Measurements from ENCODE around the gene DUS1L.

DUS1L gene

DNA sequence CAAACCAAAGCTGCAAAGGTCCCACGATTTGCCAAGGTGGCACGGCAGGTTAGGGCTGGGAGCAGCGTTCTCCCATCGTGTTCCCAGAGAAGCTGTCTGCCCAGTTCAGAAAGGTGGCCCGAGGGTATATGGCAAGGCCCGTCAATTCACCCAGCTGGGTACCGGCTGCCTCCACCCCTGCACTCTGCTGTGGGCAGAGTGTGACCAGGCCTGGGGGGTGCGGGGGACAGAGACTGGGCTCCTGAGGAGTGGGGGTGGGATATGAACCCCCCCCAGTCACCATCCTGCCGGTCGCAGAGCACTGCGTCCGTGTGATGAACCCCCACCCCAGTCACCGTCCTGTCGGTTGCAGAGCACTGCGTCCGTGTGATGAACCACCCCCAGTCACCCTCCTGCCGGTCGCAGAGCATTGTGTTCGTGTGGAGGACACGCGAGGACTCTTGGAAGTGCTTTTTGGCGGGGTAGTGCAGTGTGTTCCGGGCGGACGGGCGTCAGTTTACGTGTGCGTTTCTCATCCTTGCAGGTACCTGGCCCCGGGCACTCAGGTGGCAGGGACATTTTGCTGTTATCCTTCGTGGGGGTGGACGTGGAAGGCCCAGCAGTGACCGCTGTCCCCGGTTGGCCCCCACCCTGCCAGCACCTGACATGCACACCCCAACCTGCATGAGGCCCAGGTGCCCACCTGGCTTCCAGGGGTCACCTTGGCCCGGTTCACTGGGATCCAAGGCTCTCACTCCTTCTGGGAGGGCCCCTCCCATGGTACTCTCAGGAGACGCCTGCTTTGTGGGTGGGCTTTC, 35.1 kb upstream of the DUS1L start:
- no peak for DNase-seq

- no peak for DNase-seq
Observed at GRCh38 chr17:82098939-82099763, 33.5 kb upstream of the DUS1L start.

DNA sequence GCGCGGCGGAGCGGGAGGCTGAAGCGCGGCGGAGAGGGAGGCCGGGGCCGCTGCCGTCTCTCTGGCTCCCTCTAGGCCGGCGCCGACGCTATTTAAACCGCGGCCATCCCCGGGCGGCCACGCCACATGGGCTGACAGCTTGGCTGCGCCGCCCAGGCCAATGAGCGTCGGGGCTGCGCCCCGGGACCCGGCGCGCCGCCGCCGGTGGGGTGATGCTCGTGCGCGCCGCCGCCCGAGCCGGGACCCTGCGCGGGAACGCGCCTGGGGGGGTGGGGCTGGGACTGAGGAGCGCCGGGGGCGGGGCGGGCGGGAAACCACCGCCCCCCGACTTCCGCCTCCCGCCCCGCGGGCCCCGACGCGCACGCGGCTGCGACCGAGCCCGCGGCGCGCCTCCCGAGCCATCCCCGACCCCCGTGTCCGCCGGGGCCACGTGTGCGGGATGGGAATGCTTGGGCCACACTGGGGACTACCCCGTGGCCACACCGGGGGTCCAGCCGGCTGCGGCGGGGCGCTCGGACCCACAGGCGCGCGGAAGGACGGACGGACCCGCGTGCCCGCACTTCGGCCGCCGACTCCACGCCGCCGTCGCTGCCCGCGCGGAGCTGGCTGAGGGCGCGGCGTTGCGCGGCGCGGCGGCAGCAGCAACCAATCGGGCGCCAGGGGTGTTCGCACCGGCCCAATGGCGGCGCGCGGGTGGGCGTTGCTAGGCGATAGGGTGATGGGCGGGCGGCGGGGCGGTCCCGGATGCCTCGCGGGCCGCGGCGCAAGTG, 32.8 kb upstream of the DUS1L start, which contains the start of gene FASN:
FASN (minus strand) TSS at position 68 of the 770 bp plus-strand sequence. CDS start 1,791 bp downstream, outside the sequence.
- DNase-seq: peak; percentile 95

DNA sequence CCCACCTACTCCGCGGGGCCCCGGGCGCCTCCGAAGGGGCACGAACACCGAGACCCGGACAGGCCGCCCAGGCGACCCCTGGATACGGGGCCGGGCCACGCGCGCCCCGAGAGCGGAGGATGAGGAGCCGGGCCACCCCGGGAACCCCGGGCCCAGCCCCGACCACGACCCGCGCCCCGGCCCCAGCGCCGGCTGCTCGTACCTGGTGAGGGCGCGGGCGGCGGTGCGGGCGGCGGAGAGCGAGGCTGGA, 32.2 kb upstream of the DUS1L start:
- DNase-seq: no peak

DNA sequence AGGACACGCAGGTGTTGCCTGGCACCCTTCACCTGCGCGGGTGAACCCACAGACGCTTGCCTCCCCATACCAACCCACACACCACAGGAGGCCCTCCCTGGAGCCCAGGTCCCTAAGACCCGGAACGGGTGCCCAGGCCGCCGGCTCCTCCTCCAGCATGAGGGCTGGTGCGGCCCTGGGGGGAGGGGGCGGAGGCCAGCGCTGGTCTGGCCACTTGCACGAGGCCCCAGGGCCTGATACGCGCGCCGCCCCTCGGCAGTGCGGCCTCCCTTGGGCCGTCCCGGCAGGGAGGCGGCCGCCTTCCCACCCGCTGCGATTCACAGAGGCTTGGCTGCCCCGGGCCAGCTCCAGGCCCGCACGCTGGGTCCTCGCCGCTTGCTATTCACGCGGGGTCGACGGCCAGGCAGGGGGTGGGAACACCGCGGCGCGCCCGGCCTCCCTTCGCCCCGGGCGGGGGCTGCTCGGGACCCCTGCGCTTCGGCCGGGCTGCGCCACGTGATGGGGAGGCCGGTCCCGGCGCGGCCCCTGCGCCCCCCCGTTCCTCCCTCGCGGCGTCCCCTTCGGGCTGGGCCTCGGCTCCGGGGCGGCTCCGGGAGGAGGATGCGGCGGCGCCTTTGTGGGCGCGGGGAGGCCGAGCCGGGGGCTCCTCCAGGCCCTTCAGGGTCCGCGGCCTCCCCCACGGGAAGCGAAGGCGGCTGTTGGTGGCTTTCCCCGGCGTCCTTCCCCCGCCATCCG, 31.7 kb upstream of the DUS1L start:
- no peak for DNase-seq

- no peak for DNase-seq
Observed at GRCh38 chr17:82096709-82097183, 31.1 kb upstream of the DUS1L start.

GRCh38 chr17:82095777-82096708, 30.4 kb upstream of the DUS1L start:
- no peak for DNase-seq

DNA sequence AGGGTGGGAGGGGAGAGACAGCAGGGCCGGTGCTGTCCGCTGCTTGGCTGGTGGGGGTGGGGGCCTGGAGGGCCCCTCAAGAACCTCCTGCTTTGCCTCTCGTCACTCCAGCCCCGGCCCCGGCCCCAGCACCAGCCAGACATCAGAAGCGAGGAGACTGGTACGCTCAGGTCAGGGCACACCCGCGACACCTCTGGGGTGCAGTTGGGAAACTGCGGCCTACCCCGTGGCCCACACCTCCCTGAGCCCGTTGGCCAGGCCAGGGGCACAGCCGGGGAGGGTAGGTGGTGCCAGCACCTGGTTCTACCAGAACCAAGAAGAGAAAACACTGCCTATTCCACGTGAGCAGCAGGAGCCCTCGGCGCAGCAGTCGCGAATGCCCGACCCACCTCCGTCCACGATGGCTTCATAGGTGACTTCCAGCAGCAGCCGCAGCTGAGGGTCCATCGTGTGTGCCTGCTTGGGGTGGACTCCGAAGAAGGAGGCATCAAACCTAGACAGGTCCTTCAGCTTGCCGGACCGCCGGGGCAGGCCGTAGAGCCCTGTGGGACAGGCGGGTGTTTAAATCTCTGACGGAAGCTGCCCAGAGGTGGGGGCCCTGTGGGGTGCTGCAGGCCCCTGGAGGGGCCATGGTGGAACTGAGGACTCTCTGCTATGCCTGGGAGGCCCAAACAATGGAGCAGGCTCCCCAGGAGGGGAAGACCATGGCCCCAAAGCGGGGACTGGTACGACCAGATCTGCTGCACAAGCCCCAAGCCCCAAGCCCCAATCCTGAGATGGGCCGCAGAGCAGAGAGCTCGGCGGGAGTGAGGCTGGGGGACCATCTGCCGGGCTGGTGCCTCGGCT, 29.6 kb upstream of the DUS1L start:
- DNase-seq: no peak

DNA sequence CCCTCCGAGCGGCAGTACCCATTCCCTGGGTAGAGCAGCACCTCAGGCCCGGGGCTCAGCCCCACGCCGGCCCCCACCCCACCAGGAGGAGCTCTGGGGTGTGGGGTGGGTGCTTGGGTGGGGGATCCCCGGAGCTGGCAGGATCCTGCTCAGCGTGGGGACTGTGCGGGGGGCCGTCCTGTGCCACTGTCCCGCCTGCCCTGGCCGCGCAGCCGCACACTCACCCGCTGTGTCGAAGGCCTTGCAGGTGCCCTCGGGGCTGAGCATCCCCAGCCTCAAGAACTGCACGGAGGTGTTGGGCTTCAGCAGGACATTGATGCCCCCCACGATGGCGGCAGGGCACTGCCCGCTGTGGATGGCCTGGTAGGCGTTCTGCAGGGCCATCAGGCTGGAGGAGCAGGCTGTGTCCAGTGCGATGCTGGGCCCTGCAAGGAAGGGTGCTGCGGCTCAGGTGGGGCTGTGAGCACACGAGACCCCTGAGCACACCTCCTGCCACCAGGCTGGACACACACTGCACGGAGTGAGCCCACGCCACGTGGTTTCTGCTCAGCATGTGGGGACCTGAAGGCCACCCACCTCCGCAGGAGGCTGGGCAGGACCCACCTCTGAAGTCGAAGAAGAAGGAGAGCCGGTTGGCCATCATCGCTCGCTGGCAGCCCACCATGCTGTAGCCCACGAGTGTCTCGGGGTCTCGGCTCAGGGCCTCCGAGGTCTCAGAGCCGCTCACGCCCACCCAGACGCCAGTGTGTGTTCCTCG, 27.6 kb upstream of the DUS1L start:
- no peak for DNase-seq

GRCh38 chr17:82092628-82092994, 27.0 kb upstream of the DUS1L start:
- DNase-seq: no peak

DNA sequence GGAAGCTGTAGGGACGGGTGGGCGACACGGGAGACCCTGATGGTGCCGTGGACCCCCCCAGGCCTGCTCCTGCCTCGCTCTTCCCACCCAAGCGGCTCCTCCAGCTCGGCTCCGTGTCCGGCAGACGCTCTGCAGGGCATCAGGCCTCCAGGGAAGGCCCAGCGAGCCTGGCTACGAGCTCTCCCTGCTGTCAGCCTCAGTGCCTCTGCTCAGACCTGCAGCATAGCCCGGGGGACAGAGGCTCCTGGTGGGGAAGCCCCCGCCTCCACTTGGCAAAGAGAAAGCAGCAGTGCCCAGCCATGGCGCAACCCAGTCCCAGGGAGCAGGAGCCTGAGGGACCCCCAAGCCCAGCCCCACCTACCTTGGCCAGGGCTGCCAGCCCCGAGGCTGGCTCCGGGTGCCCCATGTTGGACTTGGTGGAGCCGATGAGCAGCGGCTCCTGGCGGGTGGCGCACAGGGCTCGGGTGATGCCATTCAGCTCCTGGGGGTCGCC, 26.5 kb upstream of the DUS1L start:
- no peak for DNase-seq

GRCh38 chr17:82091264-82092066, 25.9 kb upstream of the DUS1L start:
- no peak for DNase-seq

- DNase-seq: no peak
Observed at GRCh38 chr17:82090549-82091263, 25.1 kb upstream of the DUS1L start.

DNA sequence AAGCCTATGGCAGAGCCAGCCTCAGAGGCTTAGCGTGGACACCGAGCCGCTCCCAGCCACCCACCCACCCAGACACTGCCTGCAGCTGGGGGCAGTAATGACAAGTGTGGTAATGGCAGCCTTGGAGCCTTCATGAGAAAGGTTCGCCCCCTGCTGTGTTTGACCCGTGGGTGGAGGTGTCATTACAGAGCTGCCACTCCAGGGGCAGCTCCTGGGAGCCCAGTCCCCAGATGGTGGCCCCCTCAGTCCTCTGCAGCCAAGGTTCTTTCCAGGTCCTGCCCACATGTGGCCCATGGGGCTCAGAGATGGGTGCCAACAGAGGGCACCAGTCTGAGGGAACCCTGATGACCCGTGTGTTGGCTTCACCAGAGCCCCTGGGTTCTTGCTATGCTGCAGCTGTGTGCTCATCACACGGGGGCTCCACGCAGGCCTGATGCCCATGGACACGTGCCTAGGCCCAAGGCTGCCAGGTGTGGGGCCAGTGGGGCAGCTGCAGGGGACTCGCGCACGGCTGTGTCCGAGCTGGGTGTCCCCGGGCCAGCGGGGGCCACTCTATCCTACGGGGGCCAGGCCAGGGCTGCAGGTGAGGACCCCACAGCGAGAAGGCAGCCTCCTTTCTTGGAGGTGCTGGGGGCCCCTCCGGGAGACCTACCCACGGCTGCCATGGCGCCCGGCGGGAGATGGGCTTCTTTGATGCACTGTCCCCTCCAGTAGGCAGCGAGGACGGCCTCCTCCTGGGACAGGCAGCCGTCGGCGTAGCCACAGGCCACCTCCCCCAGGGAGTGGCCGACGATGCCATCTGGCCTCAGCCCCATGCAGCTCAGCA, 24.3 kb upstream of the DUS1L start:
- no peak for DNase-seq

DNA sequence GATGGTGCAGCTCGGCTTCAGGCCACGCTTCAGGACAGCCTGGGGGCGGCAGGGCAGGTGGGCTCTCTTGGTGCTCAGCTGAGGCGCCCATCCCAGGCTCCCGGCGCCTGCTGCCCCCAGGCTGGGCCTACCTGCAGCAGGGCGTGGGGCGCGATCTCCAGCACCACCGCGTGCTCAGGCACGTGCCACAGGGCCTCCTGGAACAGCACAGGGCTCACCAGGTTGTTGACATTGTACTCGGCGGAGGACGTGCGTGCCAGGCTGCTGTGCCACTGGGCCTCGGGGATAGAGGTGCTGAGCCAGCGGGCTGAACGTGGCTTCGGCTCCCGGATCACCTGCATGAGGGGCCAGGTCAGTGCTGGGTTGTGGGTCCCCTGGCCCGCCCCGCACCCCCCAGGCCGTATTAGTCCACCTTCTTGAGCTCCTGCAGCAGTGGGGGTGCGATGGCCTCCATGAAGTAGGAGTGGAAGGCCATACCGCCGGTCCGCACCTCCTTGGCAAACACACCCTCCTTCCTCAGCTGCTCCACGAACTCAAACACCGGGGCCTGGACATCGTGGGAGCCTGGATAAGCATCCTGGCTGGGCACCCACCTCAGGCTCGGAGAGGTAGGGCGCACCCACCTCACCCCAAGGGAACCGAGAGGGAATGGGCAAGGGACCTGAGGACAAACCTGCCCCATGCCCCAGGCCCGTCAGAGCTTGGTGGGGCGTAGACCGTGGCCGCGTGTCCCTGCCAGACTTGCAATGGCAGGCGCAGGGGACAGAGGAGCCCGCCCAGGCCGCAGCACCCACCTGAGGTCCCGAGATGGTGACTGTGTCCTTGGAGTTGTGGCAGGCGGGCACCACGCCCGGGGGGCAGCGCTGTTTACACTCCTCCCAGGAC, 23.5 kb upstream of the DUS1L start:
- DNase-seq: no peak

Measured in CD4-positive, alpha-beta T cell treated with Interleukin-15 for 1 hour (primary cell).